Fibroblast of lung (primary cell): ENCODE measurements around the gene FASTK. TPM values are rescaled to one million over a fixed set of nuclear protein-coding genes. Genes with fewer than 3 reads are reported as not detected.

Experiments used
- DNase-seq, 2 donors: peaks; one replicate each; pipeline versions ENCODE4 v3.0.0 to v3.0.0-alpha.2; 2010; ENCODE audit warnings: low read depth in 2 of 2
- H2AFZ ChIP-seq: 2 replicates; pipeline ENCODE4 v1.5.1; 2012; ENCODE audit warnings: low read length, control low read depth, inconsistent platforms
- H3K27ac ChIP-seq: 2 replicates; pipeline ENCODE4 v1.5.1; 2011; ENCODE audit warnings: low read length, control low read depth; ENCODE audit not compliant: insufficient read depth
- H3K27me3 ChIP-seq: 2 replicates; pipeline ENCODE4 v1.5.1; 2011; ENCODE audit warnings: mild to moderate bottlenecking, low read length; ENCODE audit not compliant: control insufficient read depth, insufficient read depth
- H3K36me3 ChIP-seq: 2 replicates; pipeline ENCODE4 v1.5.1; 2011; ENCODE audit warnings: low read length; ENCODE audit not compliant: control insufficient read depth, insufficient read depth
- H3K4me1 ChIP-seq: 2 replicates; pipeline ENCODE4 v1.5.1; 2011; ENCODE audit warnings: low read length; ENCODE audit not compliant: control insufficient read depth, insufficient read depth; ENCODE audit errors: extremely low read depth
- H3K4me2 ChIP-seq: 2 replicates; pipeline ENCODE4 v1.5.1; 2011; ENCODE audit warnings: low read length, control low read depth; ENCODE audit not compliant: insufficient read depth; ENCODE audit errors: extremely low read depth
- H3K4me3 ChIP-seq, 4 experiments: fragments of 200-600 bp in 1 of 4; sonication (generic) in 1 of 4; replicated peaks in 1 of 4; 2 replicates each; pipeline ENCODE4 v1.5.1; 2011 to 2016; ENCODE audit warnings: low read length in 4 of 4, low read depth in 3 of 4, mild to moderate bottlenecking in 3 of 4, control low read depth in 2 of 4, inconsistent platforms in 1 of 4, mixed read lengths in 1 of 4; ENCODE audit not compliant: insufficient read depth in 1 of 4; ENCODE audit errors: control extremely low read depth in 1 of 4
- H3K79me2 ChIP-seq: 2 replicates; pipeline ENCODE4 v1.5.1; 2012; ENCODE audit warnings: mild to moderate bottlenecking, low read length, inconsistent platforms; ENCODE audit not compliant: control insufficient read depth, insufficient read depth
- H3K9ac ChIP-seq: 2 replicates; pipeline ENCODE4 v1.5.1; 2011; ENCODE audit warnings: mild to moderate bottlenecking, low read length, control low read depth; ENCODE audit not compliant: insufficient read depth
- H3K9me3 ChIP-seq: 2 replicates; pipeline ENCODE4 v1.5.1; 2012; ENCODE audit warnings: low read depth, low read length; ENCODE audit not compliant: control insufficient read depth, insufficient read depth
- H4K20me1 ChIP-seq: 2 replicates; pipeline ENCODE4 v1.5.1; 2011; ENCODE audit warnings: low read length; ENCODE audit not compliant: control insufficient read depth, insufficient read depth; ENCODE audit errors: extremely low read depth
- EZH2 ChIP-seq: IDR thresholded peaks from 2 replicates; pipeline ENCODE4 v1.5.1; 2012; ENCODE audit warnings: low read length, control low read depth, mild to moderate bottlenecking; ENCODE audit errors: missing control alignments
- polyA plus RNA-seq, 2 donors: library from polyadenylated mRNA; depleted of rRNA in 1 of 2; stranded (reverse) in 1 of 2; unstranded in 1 of 2; fragments of >200 nt; gene quantifications; 2 replicates each; pipeline ENCODE4 v1.2.1, GENCODE V29; 2011 to 2012; ENCODE audit warnings: missing spikeins in 1 of 2
- total RNA-seq: library from RNA; depleted of rRNA; stranded (reverse); fragments of >200 nt; gene quantifications from 2 replicates; pipeline ENCODE4 v1.2.1, GENCODE V29; 2014
- TF ChIP-seq, protein P1 (sequence below), 2 donors: IDR thresholded peaks in 1 of 2; conservative IDR thresholded peaks in 1 of 2; 1 replicate in 1 of 2; 2 replicates in 1 of 2; pipeline ENCODE4 v1.5.1; 2011 to 2012; ENCODE audit warnings: low read length in 2 of 2, control low read depth in 1 of 2, inconsistent platforms in 1 of 2, low read depth in 1 of 2, mild to moderate bottlenecking in 1 of 2

The FASTK gene
- total and polyA plus RNA-seq, 2 donors (not counting 1 experiment from before 2014, with no cell fraction given), result 33.8 to 69.5 TPM

DNA sequence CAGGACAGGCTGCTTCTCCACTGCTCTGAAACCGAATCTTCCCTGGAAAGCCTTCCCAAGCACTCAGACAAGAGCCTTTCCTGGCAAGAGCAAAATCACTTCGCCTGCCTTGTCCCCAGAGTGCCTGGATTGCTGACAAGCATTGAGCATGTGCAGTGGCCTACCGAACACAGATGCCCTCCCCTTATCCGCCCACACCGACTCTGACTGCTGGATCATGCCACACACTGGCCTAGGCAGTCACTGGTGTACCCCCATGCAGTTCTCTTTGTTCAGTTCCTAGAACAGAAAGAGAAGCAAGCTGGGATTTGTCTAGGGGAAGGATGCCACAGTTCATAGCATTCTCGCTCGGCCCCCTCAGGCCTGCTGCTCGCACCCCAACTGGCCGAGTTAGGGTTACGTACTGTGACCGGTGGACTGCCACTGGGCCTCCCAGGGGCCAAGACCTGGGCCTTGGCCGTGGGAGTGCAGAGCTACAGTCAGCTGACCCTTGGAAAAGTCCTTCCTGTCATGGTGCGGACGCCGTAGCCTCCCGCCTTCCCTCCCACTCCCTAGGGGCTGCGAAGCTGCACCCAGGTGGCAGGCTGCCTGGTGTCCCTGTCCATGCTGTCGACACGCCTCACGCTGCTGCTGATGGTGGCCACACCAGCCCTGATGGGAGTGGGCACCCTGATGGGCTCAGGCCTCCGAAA lies 45.4 kb downstream of the FASTK start:
- no peaks in the 10 kb centered on the region for H3K27me3 ChIP-seq
- no peak overlapping the region for H3K4me2 ChIP-seq
- no peaks in the 10 kb centered on the region for H3K79me2 ChIP-seq
- no peak overlapping the region for H3K4me3 ChIP-seq
- no peak overlapping the region for H2AFZ ChIP-seq
- H3K9me3 ChIP-seq, result no peaks in the 10 kb centered on the region
- H3K27ac ChIP-seq, result no peak overlapping the region
- TF ChIP-seq, protein P1, sequence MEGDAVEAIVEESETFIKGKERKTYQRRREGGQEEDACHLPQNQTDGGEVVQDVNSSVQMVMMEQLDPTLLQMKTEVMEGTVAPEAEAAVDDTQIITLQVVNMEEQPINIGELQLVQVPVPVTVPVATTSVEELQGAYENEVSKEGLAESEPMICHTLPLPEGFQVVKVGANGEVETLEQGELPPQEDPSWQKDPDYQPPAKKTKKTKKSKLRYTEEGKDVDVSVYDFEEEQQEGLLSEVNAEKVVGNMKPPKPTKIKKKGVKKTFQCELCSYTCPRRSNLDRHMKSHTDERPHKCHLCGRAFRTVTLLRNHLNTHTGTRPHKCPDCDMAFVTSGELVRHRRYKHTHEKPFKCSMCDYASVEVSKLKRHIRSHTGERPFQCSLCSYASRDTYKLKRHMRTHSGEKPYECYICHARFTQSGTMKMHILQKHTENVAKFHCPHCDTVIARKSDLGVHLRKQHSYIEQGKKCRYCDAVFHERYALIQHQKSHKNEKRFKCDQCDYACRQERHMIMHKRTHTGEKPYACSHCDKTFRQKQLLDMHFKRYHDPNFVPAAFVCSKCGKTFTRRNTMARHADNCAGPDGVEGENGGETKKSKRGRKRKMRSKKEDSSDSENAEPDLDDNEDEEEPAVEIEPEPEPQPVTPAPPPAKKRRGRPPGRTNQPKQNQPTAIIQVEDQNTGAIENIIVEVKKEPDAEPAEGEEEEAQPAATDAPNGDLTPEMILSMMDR (conservative IDR thresholded peaks at IDR 0.05 in 1 of 2, IDR thresholded peaks at IDR 0.05 in 1 of 2; ENCODE audit: low read depth in 1 of 2, low read length in 2 of 2), result no peak
- TF ChIP-seq EZH2, result no peak
- peaks cover 17% of the 10 kb centered on the region for H3K36me3 ChIP-seq
- H4K20me1 ChIP-seq, result no peaks in the 10 kb centered on the region
- H3K9ac ChIP-seq, result no peak overlapping the region
- no peak for DNase-seq
- peaks cover 20% of the 10 kb centered on the region for H3K4me1 ChIP-seq

DNA sequence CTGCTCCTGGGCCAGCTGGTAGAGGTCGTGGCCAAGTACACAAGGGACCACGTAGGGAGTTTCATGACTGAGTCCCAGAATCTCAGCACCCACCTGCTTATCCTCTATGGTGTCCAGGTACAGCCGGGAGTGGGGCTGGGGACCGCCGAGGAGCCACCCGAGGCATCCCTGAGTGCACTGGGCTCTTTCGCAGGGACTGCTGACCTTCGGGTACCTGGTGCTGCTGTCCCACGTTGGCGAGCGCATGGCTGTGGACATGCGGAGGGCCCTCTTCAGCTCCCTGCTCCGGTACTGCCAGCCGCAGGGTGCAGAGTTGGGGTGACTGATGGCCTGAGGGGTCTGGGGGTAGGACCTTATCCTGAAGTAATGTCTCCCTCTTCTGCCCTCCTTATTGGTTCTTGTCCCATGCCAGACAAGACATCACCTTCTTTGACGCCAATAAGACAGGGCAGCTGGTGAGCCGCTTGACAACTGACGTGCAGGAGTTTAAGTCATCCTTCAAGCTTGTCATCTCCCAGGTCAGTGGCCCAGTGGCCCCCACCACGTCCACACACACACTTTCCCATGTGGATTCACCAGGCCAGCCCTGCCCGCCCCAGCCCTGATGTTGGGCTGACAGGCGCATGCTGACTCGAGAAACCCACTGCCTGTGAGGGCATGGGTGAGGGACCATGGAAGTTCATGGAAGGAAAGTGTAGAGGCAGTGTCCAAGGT lies 46.1 kb downstream of the FASTK start:
- Histone ChIP-seq H3K4me2 (no peak overlapping the region), H3K27ac (no peak overlapping the region), H3K27me3 (no peaks in the 10 kb centered on the region), H2AFZ (no peak overlapping the region), H3K79me2 (no peaks in the 10 kb centered on the region), H4K20me1 (no peaks in the 10 kb centered on the region), H3K9ac (no peak overlapping the region), H3K4me3 (no peak overlapping the region), H3K9me3 (no peaks in the 10 kb centered on the region), H3K4me1 (peaks cover 16% of the 10 kb centered on the region), H3K36me3 (peaks cover 17% of the 10 kb centered on the region)
- DNase-seq, result no peak
- TF ChIP-seq, protein P1 (conservative IDR thresholded peaks at IDR 0.05 in 1 of 2, IDR thresholded peaks at IDR 0.05 in 1 of 2; ENCODE audit: low read depth in 1 of 2, low read length in 2 of 2), result no peak

DNA sequence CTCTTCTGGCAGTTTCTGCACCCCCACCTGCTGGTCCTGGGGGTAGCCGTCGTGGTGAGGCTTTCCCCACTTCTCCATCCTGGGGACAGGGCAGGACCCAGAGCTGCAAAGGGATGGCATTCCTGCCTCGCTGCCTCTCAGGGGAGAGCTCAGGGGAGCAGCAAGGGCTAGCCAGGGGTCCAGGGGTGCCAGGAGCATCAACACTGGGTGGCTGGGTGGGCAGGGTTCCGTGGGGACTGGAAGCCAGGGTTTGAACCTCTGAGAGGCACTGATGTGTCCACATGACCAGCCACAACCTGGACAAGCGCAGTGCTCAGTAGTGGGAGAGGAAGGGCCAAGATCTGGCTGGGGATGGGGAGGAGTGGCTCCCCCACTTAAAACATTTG lies 46.8 kb downstream of the FASTK start:
- no peak for TF ChIP-seq EZH2
- TF ChIP-seq, protein P1 (conservative IDR thresholded peaks at IDR 0.05 in 1 of 2, IDR thresholded peaks at IDR 0.05 in 1 of 2; ENCODE audit: low read depth in 1 of 2, low read length in 2 of 2), result no peak
- Histone ChIP-seq H3K4me2 (no peak overlapping the region), H3K36me3 (peaks cover 17% of the 10 kb centered on the region)

More for the DNA sequence above, 46.8 kb downstream of the FASTK start:
- Histone ChIP-seq H3K9ac (no peak overlapping the region), H3K27me3 (no peaks in the 10 kb centered on the region), H3K4me1 (peaks cover 13% of the 10 kb centered on the region), H3K4me3 (no peak overlapping the region), H4K20me1 (no peaks in the 10 kb centered on the region), H3K9me3 (no peaks in the 10 kb centered on the region), H2AFZ (no peak overlapping the region), H3K27ac (no peak overlapping the region), H3K79me2 (peaks cover 2% of the 10 kb centered on the region)
- no peak for DNase-seq
